ENCODE measurements around the gene CSK.

GRCh38 chr15:74799255-74799855, 17.5 kb downstream of the CSK start:
- no peak for TF ChIP-seq REST (IDR thresholded peaks at IDR 0.05; ENCODE audit: low read depth)
- TF ChIP-seq MAX (IDR thresholded peaks at IDR 0.05): no peak
- TF ChIP-seq EGR1 (IDR thresholded peaks at IDR 0.05): no peak
- no peak for TF ChIP-seq EP300 (IDR thresholded peaks at IDR 0.05; ENCODE audit: borderline replicate concordance)
- peak; percentile 31; the same call in 1 of the 2 replicates for TF ChIP-seq RAD21 (IDR thresholded peaks at IDR 0.05; ENCODE audit: low read depth)
- TF ChIP-seq CREB1 (IDR thresholded peaks at IDR 0.05; ENCODE audit: low read depth): no peak
- TF ChIP-seq TEAD4 (IDR thresholded peaks at IDR 0.05): no peak
- TF ChIP-seq FOXM1 (IDR thresholded peaks at IDR 0.05; ENCODE audit: borderline replicate concordance, low read depth): no peak
- TF ChIP-seq YY1 (IDR thresholded peaks at IDR 0.05; ENCODE audit: low read depth): no peak
- TF ChIP-seq USF1 (IDR thresholded peaks at IDR 0.05): no peak
